Fibroblast of skin of left biceps (primary cell): Measurements from ENCODE around the gene COL5A3.

Experiments used
- DNase-seq, 2 experiments: peaks; one replicate each; pipeline ENCODE4 v3.0.0-alpha.2; 2013; ENCODE audit warnings: low read depth in 2 of 2

COL5A3 gene

DNA sequence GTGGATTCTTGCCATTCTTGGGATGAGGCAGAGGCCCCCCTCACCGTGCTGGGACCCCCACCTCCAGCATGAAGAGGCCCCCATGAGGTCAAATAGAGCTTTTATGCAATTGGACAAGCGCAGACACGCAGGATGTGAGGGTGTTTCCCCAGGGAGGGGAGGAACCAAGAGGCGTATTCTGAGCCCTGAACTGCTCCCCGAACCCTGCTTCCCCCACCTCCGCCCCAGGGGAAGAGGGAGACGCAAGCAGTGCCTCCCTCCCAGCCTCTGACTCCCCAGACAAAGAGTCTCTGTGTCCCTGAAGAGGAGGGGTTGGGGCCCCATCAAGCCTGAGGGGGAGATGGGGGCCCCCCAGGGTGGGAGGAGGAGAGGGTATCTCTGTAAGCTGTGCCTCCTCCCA lies 1.7 kb upstream of the COL5A3 start:
- no peak for DNase-seq

DNA sequence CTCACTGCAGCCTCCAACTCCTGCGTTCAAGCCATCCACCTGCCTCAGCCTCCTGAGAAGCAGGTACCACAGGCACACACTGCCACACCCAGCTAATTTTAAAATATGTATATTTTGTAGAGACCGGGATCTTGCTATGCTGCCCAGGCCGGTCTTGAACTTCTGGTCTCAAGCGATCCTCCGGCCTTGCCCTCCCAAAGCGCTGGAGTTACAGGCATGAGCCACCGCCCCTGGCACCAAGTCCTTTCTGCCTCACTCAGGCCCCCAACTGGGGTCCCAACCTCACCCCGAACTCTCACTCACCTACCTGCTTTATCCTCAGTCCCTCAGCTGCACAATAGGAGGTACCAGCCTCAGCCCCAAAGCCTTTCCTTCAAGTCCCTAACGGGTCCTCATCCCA lies 635 bp upstream of the COL5A3 start:
- no peak for DNase-seq

DNA sequence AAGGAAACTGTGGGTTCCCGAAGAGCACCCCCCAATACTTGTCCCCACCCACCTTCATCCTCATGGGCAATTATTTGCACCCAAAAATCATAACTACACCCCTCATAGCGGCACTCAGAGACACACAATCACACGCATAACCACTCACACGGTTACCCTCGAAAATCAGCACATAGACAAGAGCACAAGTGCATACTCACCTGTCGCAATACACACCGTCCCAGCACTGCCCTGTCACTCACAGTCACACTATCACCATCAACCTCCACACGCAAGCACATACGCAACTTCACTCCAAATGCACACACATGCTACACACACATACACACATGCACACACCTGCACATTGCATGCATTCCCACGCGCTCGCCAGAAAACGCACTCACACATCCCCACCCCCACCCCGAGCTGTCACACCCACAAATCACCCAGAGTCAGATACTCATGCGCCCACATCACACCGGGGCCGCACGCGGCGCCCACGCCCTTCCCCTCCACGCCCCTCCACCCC lies 535 bp downstream of the COL5A3 start:
- DNase-seq: no peak

DNA sequence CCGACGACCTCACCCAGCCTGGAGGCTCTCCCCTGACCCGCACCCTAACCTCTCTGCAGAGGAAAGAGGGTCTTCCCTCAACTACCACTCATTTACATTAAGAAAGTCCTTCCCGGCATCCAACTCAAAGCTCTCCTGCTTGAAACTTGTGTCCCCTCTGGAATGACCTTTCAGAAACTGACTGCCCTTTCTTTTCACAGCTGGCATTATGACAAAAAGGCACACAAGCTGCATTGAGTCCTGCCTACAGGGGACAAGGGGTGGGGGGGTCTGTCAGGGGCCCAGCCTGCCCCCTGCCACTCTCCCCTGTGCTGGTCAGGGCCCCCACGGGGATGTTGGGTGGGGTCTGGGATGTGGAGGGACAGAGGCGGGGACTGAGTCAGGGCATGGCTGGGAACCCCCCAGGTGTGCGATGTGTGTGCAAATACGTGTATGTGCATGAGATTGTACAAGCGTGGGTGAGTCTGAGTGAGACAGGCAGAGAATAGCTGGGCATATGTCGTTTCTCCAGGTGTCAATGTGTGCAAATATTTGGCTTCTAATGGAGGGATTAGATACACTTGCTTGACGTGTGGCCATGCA lies 2.0 kb downstream of the COL5A3 start:
- DNase-seq: no peak

DNA sequence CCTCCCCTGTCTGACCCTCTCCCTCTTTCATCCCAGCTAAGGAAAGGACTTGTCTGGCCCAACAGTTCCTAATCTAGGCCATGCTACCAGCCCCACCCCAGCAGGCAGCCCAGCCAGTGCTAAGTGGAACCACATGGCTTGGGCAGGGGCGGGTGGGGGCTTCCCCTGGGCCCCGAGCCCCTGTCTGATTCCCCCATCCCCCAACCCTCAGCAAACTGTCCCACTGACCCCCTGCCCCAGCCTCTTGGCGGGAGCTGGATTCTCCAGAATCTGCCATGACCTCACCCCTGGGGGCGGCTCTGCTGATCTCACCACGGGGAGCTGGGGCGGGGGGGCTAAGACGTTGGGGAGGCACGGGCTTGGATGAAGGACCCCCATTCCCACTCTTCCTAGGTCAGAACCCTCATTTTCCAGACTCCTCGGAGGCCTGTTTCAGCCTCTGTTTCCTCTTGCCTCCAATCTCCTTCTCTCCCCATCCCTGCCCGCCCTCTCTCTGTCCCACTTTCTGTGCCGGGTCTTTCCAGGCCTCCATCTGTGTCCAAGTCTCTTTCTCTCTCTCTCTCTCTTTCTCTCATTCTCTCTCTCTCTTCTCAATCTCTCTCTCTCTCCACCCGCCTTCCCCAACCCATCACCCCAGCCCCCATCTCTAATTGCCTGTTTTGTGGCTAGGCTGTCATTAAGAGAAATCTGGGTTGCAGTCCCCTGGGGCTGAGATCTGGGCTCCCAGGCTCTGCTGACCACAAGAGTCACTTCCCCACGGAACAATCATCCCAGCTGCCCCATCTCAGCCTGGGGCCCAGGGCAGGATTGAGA lies 2.7 kb downstream of the COL5A3 start:
- DNase-seq: no peak

DNA sequence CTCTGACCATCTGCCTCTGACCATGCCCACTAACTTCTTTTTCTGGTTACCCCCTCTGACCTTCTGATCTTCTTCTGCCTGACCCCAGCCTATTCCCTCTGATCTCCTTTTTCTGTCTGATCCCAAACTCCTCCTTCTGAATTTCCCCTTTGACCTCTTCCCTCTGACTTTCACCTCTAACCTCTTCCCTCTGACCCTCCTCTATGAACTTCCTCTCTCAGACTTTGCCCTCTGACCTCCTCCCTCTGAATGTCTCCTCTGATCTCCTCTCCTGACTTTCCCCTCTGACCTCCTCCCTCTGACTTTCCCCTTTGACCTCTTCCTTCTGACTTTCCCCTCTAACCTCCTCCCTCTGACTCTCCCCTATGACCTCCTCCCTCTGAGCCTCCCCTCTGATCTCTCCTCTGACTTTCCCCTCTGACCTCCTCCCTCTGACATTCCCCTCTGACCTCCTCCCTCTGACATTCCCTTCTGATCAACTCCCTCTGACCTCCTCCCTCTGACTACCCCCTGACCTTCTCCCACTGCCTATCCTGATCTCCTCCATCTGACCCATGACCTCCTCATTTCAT lies 3.5 kb downstream of the COL5A3 start:
- DNase-seq: no peak

DNA sequence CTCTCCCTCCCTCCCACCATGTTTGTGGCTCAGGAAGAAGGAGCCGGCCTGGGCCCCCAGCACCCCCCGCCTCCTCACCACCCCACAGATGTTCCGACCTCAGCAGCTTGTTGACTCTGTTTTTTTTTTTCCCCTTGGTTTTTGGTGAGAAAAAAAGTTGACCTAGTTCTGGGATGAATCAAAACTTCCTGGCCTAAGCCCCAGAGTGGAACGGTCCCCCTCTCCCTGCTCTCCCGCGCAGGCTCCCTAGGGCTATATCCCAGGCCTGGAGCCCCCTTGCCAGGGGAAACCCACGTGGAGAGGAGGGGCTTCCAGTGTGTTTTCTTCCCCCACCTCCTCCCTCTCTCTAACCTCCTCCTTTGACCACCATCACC lies 4.0 kb downstream of the COL5A3 start:
- DNase-seq: peak in 1 of 2 experiments; percentile 44

DNA sequence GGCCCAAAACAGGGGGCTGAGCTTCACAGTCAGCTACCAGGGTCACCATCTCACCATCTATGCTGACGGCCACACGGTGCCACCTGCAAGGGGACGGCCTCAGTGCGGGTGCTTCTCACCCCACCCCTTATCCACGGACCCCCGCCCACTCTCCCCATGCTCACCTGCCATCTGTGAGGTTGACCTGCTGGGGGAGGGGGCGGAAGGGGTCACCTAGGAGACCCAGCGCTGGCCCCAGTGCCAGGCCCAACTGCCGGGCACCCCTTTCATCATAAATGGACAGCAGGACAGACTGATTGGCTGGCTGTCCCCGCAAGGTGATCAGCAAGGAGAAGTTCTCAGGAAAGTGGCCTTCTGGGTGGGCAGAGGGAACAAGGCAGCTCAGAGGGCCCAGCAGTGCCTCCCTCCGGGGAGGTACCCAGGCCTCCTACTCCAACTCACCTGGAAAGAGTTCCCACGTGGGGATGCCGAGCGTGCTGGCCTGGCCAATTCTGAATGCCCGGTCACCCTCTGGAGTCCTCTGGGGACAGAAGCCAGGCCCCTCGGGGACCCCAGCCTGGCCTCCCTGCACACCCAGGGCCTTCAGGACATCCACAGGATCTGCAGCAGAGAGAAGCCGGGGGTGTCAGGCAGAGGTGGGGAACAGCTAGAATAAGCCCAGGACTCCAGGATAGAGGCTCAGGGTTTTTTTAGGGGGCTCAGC lies 4.5 kb downstream of the COL5A3 start:
- DNase-seq: no peak

DNA sequence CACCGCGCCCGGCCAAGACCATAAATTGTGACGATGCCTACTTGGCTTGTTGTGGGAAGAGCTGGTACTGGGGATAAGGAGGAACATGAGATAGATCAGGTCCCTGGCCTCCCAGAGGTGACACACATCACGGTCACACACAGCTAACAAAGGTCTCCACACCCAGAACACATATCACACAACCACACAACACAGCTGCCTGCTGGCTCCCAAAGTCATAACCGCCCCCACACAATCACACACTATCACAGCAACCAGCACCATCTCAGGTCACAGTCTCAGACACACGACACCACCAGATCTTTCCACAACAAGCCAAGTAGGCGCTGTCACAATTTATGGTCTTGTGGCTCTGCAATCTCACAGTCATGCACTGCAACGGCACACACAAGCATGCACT lies 5.7 kb downstream of the COL5A3 start:
- no peak for DNase-seq

DNA sequence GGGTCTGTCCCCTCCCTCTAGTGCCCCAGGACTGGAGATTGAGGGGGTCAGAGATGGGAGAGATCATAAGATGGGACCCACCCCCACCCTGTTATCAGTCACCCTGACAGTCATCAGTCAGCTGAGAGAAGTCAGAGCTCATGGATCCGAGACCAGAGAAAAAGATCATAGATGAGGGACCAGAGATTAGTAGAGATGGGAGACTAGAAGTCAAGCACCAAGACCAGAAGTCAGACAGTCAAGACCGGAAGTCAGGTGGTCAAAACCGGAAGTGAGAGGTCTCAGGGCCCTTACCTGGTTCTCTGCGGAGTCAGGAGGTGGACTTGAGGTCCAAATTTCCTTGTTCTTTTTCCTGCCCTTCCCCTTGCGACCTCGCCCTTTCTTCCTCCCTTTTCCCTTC lies 7.0 kb downstream of the COL5A3 start:
- no peak for DNase-seq

DNA sequence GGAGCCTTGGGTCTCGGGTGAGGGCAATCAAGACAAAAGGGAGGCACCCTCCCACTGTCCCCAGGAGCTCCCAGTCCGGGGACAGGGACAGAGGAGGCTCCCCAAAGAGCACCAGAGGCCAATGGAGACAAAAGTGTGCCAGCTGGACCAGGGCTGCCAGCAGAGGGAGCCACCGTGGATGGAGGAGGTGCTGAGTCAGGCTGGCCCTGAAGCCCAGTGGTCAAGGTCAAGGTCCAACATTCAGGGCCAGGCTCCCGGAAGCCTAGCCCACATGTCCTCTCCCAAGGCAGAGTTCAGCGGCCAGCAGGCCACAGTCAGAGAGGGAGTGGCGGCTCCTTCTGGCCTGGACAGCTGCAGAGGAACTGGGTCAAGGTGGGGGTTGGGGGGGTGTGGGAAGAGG lies 8.4 kb downstream of the COL5A3 start:
- no peak for DNase-seq

DNA sequence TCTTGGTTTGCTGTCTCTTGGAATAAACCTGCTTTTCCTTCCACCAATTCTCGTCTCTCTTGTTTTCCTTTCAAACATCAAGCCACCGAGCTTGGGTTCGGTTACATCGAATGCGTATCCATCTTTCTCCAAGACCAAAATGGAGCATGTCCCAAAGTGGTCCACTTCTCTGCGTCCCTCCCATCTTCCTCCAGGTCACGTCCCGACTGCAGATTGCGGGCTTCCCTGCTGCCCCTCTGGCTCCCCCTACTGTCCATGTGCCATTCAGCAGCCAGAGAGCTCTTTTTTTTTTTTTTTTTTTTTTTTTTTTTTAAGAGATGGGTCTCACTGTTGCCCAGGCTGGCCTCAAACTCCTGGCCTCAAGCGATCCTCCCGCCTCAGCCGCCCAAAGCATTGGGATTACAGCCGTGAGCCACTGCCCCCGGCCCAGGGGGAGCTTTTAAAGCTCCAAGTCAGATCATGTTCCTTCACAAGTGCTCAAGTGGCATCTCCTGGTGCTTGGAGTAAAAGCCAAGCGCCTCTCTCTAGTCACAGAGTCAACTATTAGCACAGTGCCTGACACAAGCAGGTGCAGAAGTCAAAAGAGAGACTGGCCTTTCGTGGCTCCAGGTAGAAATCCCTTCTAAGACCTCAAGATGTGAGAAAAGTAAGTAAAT lies 10.0 kb downstream of the COL5A3 start:
- DNase-seq: no peak

DNA sequence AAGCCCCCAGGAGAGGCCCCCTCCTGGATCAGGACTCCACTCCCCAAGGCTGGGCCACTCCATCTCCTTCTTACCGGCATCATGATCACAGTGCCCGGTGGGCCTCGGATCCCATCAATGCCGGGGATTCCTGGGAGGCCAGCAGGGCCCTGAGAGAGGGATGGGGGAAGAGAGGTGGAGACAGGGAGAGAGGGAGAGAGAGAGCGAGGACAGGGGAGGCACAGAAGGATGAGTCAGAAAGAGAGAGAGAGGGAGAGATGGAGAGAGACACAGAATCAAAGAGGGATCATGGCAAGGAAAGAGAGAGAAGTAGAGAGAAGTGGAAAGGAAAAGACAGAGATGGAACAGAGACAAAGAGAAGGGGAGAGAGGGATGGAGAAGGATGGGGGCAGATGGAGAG lies 13.8 kb downstream of the COL5A3 start:
- DNase-seq: no peak

DNA sequence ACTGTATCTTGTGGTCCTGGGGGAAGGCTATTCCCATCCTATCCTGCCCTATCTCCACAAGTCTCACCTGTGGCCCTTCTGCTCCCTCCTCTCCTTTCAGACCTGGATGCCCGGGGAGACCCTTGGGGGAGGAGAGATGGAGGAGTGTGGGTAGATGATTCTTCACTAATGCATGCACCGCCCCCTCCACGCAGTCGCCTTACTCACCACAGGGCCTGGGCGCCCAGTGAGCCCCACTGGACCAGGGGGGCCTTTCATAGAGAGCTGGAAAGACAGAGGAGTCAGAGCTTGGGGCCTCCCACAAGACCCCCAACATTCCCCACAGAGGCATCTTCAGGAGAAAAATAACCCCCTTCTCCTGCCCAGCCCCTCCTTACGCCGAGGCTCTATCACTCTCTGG lies 14.3 kb downstream of the COL5A3 start:
- no peak for DNase-seq

DNA sequence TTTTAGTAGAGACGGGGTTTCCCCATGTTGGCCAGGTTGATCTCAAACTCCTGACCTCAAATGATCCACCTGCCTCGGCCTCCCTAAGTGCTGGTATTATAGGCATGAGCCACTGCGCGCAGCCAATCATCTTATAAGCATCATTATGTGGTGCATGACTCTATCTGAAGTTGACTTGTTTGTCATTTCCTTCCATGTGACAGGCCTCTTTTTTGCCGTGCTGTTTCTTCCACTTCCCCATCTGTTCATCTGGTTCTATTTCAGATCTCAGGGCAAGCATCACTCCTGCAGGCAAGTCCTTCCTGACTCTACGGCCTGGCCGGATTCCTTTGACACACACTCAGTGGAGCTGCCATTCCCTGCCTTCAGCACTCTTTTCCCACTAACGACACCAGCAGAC lies 15.2 kb downstream of the COL5A3 start:
- no peak for DNase-seq

DNA sequence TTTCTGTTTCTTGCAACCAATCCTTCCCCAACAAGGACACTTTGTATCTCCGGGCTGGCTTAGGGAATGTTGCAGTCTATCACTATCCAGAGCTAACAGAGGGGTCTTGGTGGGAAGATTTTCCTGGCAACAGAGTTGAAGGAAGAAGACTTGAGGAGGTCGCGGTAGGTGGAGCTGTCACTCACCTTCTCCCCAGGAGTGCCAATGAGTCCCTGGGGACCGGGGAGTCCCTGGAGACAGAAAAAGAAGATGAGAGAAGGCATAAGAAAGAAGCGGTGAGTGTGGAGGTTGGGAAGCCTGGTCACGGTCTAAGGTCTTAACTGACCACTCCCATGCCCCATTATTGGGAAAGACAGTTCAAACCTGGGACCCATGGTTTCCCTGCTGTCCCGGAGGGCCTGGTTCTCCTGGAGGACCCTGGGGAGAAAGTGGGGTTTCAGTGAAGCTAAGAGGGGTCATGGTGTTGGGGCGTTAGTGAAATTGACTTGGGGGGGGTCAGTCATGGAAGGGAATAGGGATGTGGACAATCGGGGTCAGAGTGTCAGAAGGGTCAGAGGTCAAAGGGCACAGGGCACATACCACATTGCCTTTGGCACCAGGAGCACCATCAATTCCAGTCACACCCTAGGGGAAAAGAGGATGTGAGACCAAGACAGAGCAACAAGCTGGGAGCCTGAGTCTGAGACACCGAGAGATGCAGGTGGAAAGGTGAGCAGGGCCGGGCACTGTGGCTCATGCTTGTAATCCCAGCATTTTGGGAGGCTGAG lies 18.7 kb downstream of the COL5A3 start:
- no peak for DNase-seq

DNA sequence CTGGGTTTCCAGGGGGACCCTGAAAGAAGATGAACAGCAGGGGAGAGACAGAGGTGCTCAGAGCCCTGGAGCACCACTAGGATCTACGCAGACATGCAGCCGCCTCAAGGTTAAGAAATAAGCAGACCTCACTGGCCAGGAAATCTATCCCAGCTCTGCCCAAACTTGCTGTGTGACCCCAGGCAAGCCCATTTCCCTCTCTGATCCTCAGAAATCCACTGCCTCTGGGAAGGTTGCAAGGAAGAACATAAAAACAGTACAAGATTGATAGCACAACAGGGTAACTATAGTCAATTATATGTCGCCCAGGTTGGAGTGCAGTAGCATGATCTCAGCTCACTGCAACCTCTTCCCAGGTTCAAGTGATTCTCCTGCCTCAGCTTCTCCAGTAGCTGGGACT lies 20.8 kb downstream of the COL5A3 start:
- no peak for DNase-seq

DNA sequence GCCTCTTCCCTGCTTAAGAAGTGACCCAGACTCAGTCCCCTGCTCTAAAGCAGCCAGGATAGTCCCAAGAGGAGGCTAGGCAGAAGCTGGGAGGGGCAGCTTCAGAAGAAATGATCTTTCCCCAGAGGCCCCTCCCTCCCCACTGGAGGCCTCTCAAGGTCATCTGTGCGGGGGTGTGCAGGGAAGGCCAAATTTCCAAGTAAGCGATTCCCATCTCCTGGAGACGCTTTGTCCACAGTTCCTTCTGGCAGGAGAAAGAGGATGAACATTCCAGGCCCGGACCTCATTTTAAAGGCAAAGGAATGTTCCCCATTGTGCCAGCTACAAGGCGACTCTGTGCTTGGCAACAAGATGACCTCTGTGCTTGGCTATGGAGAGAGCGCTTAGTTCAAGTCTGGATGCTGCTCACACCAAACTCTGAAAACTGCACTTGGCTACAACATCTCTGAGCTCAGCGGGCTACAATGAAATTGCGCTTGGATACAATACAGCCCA lies 23.5 kb downstream of the COL5A3 start:
- no peak for DNase-seq

DNA sequence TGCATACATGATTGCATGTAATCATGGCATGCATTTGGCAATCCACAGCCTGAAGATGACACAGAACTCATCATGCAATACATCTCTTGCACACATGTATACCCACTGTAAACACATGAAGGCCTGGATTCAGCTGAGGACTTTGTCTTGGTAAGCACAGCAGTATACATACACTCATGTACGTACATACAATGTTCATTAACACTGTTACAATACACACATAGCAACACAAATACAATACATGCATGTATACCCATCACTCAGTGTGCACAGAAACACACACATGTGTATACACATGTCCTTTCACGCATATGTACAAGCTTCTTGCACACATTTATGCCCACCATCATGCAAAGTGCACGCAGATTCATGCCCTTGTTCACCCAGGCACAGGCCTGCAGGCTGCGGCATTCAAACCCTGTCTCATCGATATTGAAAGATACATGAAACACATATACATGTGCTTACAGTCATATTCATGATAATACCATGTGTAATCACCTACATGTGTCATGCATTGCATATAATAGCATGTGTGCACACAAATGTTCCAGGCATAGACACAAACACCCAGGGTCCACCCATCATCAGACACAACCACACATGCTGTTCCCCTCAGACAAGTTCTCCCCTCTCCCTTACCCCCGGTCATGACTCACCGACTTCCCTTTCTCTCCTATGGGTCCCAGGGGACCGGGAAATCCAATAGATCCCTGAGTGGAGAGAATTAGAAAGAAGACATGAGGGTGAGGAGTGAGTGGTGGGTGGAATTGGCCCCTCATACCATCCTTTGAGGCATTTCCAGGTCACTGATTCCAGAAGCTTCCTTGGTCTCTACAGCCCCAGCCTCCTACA lies 28.7 kb downstream of the COL5A3 start:
- peak in 1 of 2 experiments; percentile 19 for DNase-seq

DNA sequence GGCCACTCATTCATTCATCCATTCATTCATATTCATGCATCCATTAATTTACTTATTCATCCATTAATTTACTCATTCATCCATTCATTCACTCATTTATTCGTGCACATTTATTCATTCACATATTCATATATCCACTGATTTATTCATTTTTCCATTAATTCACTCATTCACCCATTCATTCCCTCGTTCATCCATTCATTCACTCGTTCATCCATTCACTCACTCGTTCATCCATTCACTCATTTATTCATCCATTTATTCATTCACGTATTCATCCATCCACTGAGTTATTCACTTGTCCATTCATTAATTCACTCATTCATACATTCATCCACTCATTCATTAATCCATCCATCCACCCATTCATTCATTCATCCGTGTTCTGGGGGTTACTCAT lies 38.2 kb downstream of the COL5A3 start:
- DNase-seq: no peak
